ENCODE data around the gene MAP3K3.

- TF ChIP-seq CTCF (IDR thresholded peaks at IDR 0.05; ENCODE audit: insufficient read depth, low read length, poor library complexity, severe bottlenecking), result no peak
- TF ChIP-seq EZH2phosphoT487 (conservative IDR thresholded peaks at IDR 0.05; ENCODE audit: low read length), result no peak
Measured at GRCh38 chr17:63741143-63741407, 118.9 kb downstream of the MAP3K3 start.
